Small intestine (tissue), 4 donors: ENCODE data around the gene RNPEP. TPM values are rescaled to one million over a fixed set of nuclear protein-coding genes. Genes with fewer than 3 reads are reported as not detected.

Experiments
- polyA plus RNA-seq, 4 donors: library from polyadenylated mRNA; stranded (reverse) in 3 of 4; unstranded in 1 of 4; fragments of 200-250 nt in 3 of 4; fragments of 120-200 nt in 1 of 4; gene quantifications; one replicate each; pipeline versions ENCODE4 v1.2.1 to v1.2.3, GENCODE V29; 2013
- donor health status: healthy with polysubstance abuse.
- donor health status: Bipolar disorder and iron deficiency.
- donor health status: healthy.

The RNPEP gene
- polyA plus RNA-seq, 4 donors = 61.8 to 183 (median 90.4) TPM

Other genes with a start within 250 kb of the RNPEP start
- gene IPO9, start 153.5 kb upstream of the RNPEP start, polyA plus RNA-seq = 10 to 100 TPM in 2 of 4 donors, 1 to 10 TPM in 2; 7.0 to 26.0 (median 12.3) TPM
- 1 to 10 TPM in 3 of 4 donors, under 1 TPM in 1; 0.45 to 7.9 (median 4.2) TPM for gene SHISA4, start 93.8 kb upstream of the RNPEP start, polyA plus RNA-seq
- gene LMOD1, start 36.1 kb upstream of the RNPEP start, polyA plus RNA-seq = 10 to 100 TPM in 1 of 4 donors, 1 to 10 TPM in 3; 1.1 to 39.6 (median 4.3) TPM
- 10 to 100 TPM; 34.8 to 58.3 (median 45.5) TPM for gene TIMM17A, start 27.1 kb upstream of the RNPEP start, polyA plus RNA-seq
- 100 to 1,000 TPM; 261 to 708 (median 441) TPM for gene ELF3, start 27.9 kb downstream of the RNPEP start, polyA plus RNA-seq
- gene GPR37L1, start 140.3 kb downstream of the RNPEP start, polyA plus RNA-seq = under 1 TPM in 3 of 4 donors, not detected in 1; 0.10 to 0.37 (median 0.22) TPM
- gene ARL8A, start 162.1 kb downstream of the RNPEP start, polyA plus RNA-seq = 10 to 100 TPM; 17.4 to 23.5 (median 22.6) TPM
- gene PTPN7, start 178.0 kb downstream of the RNPEP start, polyA plus RNA-seq = 1 to 10 TPM; 1.9 to 8.9 (median 2.8) TPM
- 1 to 10 TPM in 1 of 4 donors, under 1 TPM in 2, not detected in 1; 0.27 to 1.0 (median 0.28) TPM for gene LGR6, start 211.2 kb downstream of the RNPEP start, polyA plus RNA-seq